B cell (primary cell): ENCODE data around the gene ARFGAP2.

Source experiments
- EZH2 ChIP-seq: IDR thresholded peaks from 2 replicates; pipeline ENCODE4 v1.6.1; 2012; ENCODE audit warnings: borderline replicate concordance, low read depth, mild to moderate bottlenecking, moderate library complexity, low read length; ENCODE audit not compliant: insufficient read depth, poor library complexity, severe bottlenecking
- TF ChIP-seq, protein P1 (sequence below): fragments of 200-600 bp; IDR thresholded peaks from one replicate; pipeline ENCODE4 v1.8.0; 2022; ENCODE audit warnings: antibody characterized with exemption, mild to moderate bottlenecking

DNA sequence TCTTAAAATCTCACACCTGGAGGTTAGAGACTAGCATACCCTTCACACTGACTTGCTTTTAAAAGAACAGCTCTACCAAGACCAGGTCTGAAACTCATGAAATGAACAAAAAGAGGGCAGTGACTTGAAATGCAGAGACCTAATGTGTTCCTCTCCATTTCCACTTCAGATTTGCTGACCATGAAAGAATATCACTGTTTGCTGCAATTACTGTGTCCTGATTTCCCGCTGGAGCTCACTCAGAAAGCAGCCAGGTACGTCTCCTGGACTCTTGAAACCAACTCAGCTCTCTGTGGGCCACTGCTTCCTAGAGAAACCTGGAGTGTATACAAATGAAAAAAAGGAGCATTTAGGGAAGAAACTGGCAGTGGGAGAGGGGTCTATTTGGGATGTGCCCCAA is 39.2 kb downstream of the ARFGAP2 start:
- TF ChIP-seq, protein P1, sequence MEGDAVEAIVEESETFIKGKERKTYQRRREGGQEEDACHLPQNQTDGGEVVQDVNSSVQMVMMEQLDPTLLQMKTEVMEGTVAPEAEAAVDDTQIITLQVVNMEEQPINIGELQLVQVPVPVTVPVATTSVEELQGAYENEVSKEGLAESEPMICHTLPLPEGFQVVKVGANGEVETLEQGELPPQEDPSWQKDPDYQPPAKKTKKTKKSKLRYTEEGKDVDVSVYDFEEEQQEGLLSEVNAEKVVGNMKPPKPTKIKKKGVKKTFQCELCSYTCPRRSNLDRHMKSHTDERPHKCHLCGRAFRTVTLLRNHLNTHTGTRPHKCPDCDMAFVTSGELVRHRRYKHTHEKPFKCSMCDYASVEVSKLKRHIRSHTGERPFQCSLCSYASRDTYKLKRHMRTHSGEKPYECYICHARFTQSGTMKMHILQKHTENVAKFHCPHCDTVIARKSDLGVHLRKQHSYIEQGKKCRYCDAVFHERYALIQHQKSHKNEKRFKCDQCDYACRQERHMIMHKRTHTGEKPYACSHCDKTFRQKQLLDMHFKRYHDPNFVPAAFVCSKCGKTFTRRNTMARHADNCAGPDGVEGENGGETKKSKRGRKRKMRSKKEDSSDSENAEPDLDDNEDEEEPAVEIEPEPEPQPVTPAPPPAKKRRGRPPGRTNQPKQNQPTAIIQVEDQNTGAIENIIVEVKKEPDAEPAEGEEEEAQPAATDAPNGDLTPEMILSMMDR = no peak
- no peak for TF ChIP-seq EZH2
